Smooth muscle cell of the brain vasculature (primary cell): ENCODE data around the gene POGLUT3.

Source experiments
- DNase-seq: peaks from one replicate; pipeline ENCODE4 v3.0.0-alpha.2; 2012; ENCODE audit warnings: low read depth, low spot score

Gene POGLUT3

GRCh38 chr11:108500721-108501120 is 2.5 kb upstream of the POGLUT3 start:
- no peak for DNase-seq

DNA sequence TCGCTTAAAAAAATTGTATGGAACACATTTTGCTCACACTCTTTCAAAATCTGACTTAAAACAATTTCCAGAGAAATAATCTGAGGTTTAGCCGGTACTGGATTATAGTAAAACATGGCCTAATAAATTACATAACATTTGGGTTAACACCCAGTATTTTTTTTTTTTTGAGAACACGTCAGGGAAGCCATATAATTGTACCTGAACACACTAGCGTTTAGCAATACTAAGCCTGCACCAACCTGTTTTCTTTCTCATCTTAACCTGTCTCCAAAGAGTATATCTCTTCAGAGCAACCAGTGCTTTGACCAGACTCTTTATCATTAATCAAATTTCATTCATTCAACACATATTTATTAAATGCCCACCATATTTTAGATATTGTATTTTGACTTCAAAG is 2.0 kb upstream of the POGLUT3 start:
- no peak for DNase-seq

- no peak for DNase-seq
Measured at GRCh38 chr11:108498816-108499408, 728 bp upstream of the POGLUT3 start.

DNA sequence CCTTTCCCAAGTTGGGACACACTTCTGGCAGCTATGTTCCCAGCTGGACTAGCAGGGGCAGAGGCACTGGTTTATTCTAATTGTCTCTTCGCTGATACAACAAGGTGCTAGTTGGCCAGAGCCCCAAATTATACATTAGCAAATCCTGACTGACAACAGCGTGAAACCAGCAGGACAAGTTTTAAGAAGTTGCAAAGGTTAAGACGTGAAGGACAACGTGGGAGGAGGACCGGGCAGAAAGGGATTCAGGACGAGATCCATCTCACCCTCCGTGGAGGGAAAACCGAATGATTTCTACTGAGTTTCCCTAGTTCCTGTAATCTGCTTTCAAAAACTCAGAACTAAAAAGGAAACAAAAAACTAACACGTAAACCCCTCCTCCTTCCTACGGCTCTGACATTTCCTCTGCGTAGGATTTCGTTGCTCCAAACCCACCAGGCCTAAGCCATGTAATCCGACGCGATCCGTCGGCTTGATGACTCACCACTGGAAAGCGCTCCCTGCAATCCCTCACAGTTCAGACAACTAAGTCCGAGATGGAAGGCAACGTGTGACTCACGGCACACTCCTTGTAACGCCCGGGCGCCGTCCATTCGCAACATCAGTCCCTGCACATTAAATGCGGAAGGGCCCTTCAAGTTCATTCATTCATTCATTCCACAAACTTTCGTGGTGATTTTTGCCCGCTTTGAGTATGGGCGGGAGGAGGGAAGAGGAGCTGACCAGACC is 703 bp downstream of the POGLUT3 start:
- peak; percentile 95 for DNase-seq

- DNase-seq, result no peak
Measured at GRCh38 chr11:108496643-108497256, 1.4 kb downstream of the POGLUT3 start.

DNA sequence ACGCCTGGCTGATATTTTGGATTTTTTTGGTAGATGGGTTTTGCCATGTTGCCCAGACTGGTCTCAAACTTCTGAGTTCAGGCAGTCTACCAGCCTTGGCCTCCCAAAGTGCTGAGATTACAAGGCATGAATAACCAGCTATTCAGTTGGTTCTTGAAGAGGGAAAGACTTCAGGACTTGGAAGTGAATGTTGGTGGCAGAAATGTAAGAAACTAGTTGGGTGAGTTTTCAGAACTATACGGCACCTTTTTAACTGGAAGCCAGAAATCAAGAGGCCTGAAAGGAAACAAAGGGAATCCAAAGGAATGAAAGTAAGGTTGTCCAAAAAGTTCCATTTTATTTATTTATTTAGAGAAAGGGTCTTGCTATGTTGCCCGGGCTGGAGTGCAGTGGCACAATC is 2.9 kb downstream of the POGLUT3 start:
- DNase-seq, result no peak

- no peak for DNase-seq
Measured at GRCh38 chr11:108494182-108494581, 4.0 kb downstream of the POGLUT3 start.

- no peak for DNase-seq
Measured at GRCh38 chr11:108491936-108492335, 6.2 kb downstream of the POGLUT3 start.

DNA sequence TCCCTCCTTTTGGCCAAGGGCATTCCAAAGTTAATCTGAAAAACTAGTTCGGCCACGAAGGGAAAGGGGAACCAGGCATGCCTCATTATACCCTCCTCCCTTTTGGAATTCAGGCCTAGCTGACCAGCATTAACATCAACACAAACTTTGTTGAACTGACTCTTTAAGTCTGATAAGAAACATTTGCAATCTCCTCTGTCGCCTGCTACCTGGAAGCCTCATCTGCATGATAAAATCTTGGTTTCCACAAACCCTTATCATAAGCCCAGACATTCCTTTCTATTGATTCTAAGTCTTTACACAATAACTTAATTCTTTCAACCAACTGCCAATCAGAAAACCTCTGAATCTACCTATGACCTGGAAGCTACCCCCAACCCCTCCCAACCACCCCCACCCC is 11.4 kb downstream of the POGLUT3 start:
- no peak for DNase-seq

GRCh38 chr11:108486331-108486730 is 11.9 kb downstream of the POGLUT3 start:
- no peak for DNase-seq

DNA sequence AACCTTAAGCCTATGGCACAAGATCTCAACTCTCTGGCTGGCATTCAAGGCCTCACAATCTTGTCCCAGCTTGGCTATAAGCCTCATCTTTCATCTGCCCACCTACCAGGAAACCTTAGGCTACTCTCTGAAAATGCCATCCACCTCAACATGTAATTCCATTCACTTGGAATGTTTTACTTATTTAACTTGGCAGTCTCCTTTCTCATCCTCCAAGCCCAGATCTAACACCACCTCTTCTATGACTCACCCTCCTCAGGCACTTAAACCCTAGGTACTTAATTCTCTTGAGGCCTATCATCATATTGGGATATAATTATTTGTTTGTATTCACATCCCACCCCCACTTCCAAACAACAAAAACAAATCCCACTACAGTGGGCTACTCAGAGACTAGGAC is 15.0 kb downstream of the POGLUT3 start:
- DNase-seq, result no peak

DNA sequence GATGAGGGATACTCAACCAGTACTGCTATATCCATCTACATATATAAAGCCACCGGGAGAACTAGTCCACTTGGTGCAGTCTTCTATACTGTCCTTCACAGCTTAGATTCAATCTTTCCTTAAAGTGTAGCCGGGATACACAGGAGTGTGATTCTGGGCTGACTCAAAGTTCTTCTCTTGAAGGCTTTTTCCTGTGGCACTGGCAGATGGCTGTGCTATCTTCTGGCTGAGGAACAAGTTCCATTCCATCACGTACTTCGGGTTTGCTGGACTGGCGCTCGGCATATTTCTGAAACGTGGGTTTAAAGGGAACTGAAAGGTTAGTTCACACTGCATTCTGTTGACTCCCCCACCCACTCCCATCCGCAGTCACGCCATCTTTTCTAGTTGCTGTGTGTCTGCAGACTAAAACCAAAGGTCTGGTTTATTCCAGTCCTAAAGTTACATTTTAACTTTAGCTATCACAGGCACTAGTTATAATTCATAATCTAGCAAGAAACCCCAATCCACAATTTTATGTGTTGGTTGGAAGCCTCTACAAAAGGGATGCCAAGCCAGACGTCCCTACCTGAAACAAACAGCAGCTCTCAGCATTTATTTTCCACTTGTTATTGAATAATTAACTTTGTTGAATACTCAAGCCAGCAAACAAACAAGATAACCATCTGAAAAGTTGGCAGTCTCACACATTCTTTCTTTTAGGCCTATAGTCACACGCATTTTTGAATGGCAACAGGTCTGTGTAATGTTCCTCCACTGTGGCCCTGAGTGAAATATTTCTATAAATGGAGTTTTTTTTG is 23.3 kb downstream of the POGLUT3 start:
- no peak for DNase-seq

- no peak for DNase-seq
Measured at GRCh38 chr11:108472681-108473080, 25.5 kb downstream of the POGLUT3 start.

- DNase-seq, result no peak
Measured at GRCh38 chr11:108468478-108468864, 29.7 kb downstream of the POGLUT3 start.

GRCh38 chr11:108467091-108467823 is 30.9 kb downstream of the POGLUT3 start, which contains the start of gene C11orf65:
Gene C11orf65 (minus strand): TSS chr11:108467529. CDS start chr11:108461559, 5,970 bp downstream.
- peak; percentile 95 for DNase-seq

GRCh38 chr11:108466405-108466804 is 31.8 kb downstream of the POGLUT3 start:
- no peak for DNase-seq

- DNase-seq, result no peak
Measured at GRCh38 chr11:108453207-108453835, 44.9 kb downstream of the POGLUT3 start.
